Esophagus squamous epithelium (tissue), 5 donors: ENCODE measurements around the gene RAPGEF4. TPM values are rescaled to one million over a fixed set of nuclear protein-coding genes. Genes with fewer than 3 reads are reported as not detected.
A peak's percentile ranks its signal among the peaks of the same experiment; 100 is the strongest.
"Not testable (repeated sequence)": the region's sequence is repeated elsewhere in the genome, so short reads cannot be mapped to it uniquely, and the experiment has no call there.

Source experiments
- DNase-seq: peaks from one replicate; lab custom pipeline; 2025; lab: John Stamatoyannopoulos, UW
- H3K27ac ChIP-seq, 4 donors: fragments of 200-600 bp; sonication (generic); one replicate each; pipeline ENCODE4 v1.5.1; 2016 to 2019; ENCODE audit warnings: mild to moderate bottlenecking in 1 of 4
- H3K27me3 ChIP-seq, 4 donors: fragments of 200-600 bp; sonication (generic); 1 replicate in 3 of 4; 2 replicates in 1 of 4; pipeline versions ENCODE4 v1.5.1 to v1.6.0; 2017 to 2021; ENCODE audit warnings: antibody characterized with exemption in 1 of 4
- H3K36me3 ChIP-seq, 3 donors: fragments of 200-600 bp; sonication (generic); one replicate each; pipeline ENCODE4 v1.5.1; 2016 to 2019
- H3K4me1 ChIP-seq, 3 donors: fragments of 200-600 bp; sonication (generic); one replicate each; pipeline ENCODE4 v1.5.1; 2017 to 2019
- H3K4me3 ChIP-seq, 4 donors: fragments of 200-600 bp; sonication (generic); 1 replicate in 3 of 4; 2 replicates in 1 of 4; pipeline ENCODE4 v1.5.1; 2016 to 2019; ENCODE audit warnings: mild to moderate bottlenecking in 2 of 4, moderate library complexity in 1 of 4
- H3K9me3 ChIP-seq, 3 donors: fragments of 200-600 bp; sonication (generic); one replicate each; pipeline ENCODE4 v1.5.1; 2016 to 2019
- CTCF ChIP-seq, 6 experiments: fragments of 450-650 bp in 4 of 6; fragments of 200-600 bp in 2 of 6; sonication (generic) in 2 of 6; IDR thresholded peaks; one replicate each; pipeline ENCODE4 v1.5.1; 2016 to 2019; ENCODE audit warnings: antibody characterized with exemption in 6 of 6, mild to moderate bottlenecking in 4 of 6, moderate library complexity in 4 of 6
- POLR2A ChIP-seq, 4 donors: fragments of 450-650 bp; IDR thresholded peaks; one replicate each; pipeline ENCODE4 v1.6.1; 2017; ENCODE audit warnings: antibody characterized with exemption in 4 of 4, mild to moderate bottlenecking in 4 of 4, moderate library complexity in 3 of 4
- WGBS, 2 donors: methylation state at CpG; one replicate each; pipeline ENCODE4 v1.1.5; 2018; 5-methylcytosine and 5-hydroxymethylcytosine counted together
- intact Hi-C: fragments of 100-400 bp; cut with DNase I; formaldehyde crosslinking; loops from one replicate; pipeline ENCODE4 v1.15.0; 2022
- total RNA-seq, 4 donors: library from RNA; depleted of rRNA; stranded (reverse); fragments of >200 nt; gene quantifications; one replicate each; pipeline ENCODE4 v1.1.0, GENCODE V29; 2016
- donor health status: DM: yes; HTN: yes; CAD: no.

RAPGEF4 gene
- total RNA-seq, 4 donors from 2014 or later = 2.6 to 11.1 (median 2.9) TPM

DNA sequence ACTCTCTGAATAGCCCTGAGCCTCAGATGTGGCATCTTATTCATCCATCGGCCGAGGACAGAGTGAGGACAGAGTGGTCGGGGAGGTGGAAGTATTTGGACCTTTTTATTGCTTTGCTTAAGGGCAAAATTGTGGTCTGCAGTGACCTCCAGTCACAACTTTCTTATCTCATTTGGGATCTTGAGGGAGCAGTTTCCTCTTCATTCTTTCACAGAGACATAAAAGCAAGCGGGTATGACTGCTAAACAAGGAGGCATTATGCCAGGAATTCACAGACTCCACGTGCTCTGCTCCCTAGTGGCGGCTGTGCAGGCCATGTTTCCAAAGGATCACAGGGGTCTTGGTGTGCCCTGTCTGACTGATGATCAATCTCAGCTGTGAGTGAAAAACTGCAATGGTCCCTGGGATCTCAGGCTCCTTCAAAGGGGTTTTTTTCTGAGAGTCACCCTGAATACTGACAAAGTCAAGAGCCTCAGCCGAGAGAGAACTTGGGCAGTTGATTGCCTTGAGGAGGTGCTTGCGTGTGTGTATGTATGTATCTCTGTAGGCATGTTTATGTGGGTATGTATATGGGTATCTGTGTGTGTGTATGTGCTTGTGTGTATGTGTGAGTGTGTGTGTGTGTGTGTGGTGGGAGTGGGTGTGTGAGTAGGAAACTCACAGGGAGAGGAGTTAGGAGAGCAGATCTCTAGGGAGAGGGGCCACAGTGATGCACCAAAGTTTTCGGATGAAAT, 47.7 kb downstream of the RAPGEF4 start:
- peaks cover 0 to 10% (median 4%) of the 10 kb centered on the region in 3 donors for H3K4me1 ChIP-seq
- H3K4me3 ChIP-seq = no peak overlapping the region
- no peak for DNase-seq
- no peak for TF ChIP-seq POLR2A (IDR thresholded peaks at IDR 0.05)
- no peak for TF ChIP-seq CTCF (IDR thresholded peaks at IDR 0.05)
- no peaks in the 10 kb centered on the region for H3K27me3 ChIP-seq
- H3K9me3 ChIP-seq = no peaks in the 10 kb centered on the region
- H3K27ac ChIP-seq = peak overlapping the region in 1 of 4 donors; percentile 2
- H3K36me3 ChIP-seq = no peaks in the 10 kb centered on the region
- intact Hi-C loops = no loop called here
- 27 to 41% methylated on average over 7 to 9 of the region's 9 CpGs for WGBS, 2 donors

- Histone ChIP-seq H3K9me3 (no peaks in the 10 kb centered on the region), H3K27ac (no peak overlapping the region), H3K4me3 (no peak overlapping the region), H3K27me3 (no peaks in the 10 kb centered on the region), H3K36me3 (no peaks in the 10 kb centered on the region), H3K4me1 (peaks cover 0 to 7% (median 0%) of the 10 kb centered on the region in 3 donors)
- no peak for DNase-seq
- TF ChIP-seq POLR2A (IDR thresholded peaks at IDR 0.05) (no peak), CTCF (IDR thresholded peaks at IDR 0.05) (no peak)
- intact Hi-C loops = no loop called here
These were observed 53.2 kb downstream of the RAPGEF4 start for GRCh38 chr2:172788871-172789270.

DNA sequence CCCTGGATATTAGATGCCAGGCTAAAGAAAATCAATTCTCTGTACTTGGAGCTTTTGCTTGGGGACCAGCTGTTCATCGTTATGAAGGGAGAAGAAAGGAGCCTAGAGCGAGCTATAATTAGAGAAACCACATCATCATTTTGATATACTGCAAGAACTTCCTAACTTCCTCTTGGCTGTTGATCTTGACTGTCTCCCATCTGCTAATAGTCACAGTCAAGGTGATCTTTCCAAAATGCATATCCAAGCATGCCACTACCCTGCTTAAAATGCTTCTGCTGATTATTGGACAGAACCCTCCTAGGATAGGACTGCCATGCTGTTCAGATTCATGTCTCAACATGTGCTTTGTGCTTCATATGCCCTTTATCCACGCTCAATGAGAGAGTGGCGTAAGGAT, 54.8 kb downstream of the RAPGEF4 start:
- 24 to 53% methylated on average over 4 of the region's 4 CpGs for WGBS, 2 donors
- TF ChIP-seq POLR2A (IDR thresholded peaks at IDR 0.05) = no peak
- TF ChIP-seq CTCF (IDR thresholded peaks at IDR 0.05) = no peak
- Histone ChIP-seq H3K9me3 (no peaks in the 10 kb centered on the region), H3K4me3 (no peak overlapping the region), H3K36me3 (no peaks in the 10 kb centered on the region), H3K27ac (no peak overlapping the region), H3K4me1 (peaks cover 0 to 7% (median 0%) of the 10 kb centered on the region in 3 donors), H3K27me3 (no peaks in the 10 kb centered on the region)
- intact Hi-C loops = no loop called here
- DNase-seq = no peak

GRCh38 chr2:172791953-172792352, 56.3 kb downstream of the RAPGEF4 start:
- intact Hi-C loops = no loop called here
- no peaks in the 10 kb centered on the region for H3K36me3 ChIP-seq
- WGBS, 2 donors = 70 to 94% methylated on average over 2 to 4 of the region's 4 CpGs
- H3K9me3 ChIP-seq = no peaks in the 10 kb centered on the region
- no peaks in the 10 kb centered on the region for H3K27me3 ChIP-seq
- peaks cover 0 to 7% (median 0%) of the 10 kb centered on the region in 3 donors for H3K4me1 ChIP-seq
- TF ChIP-seq POLR2A (IDR thresholded peaks at IDR 0.05) = no peak
- no peak for TF ChIP-seq CTCF (IDR thresholded peaks at IDR 0.05)
- H3K4me3 ChIP-seq = no peak overlapping the region
- no peak for DNase-seq
- H3K27ac ChIP-seq = no peak overlapping the region

- Histone ChIP-seq H3K4me3 (no peak overlapping the region), H3K9me3 (no peaks in the 10 kb centered on the region), H3K27ac (no peak overlapping the region), H3K27me3 (no peaks in the 10 kb centered on the region), H3K36me3 (no peaks in the 10 kb centered on the region), H3K4me1 (peaks cover 0 to 7% (median 0%) of the 10 kb centered on the region in 3 donors)
- intact Hi-C loops = no loop called here
- no peak for TF ChIP-seq CTCF (IDR thresholded peaks at IDR 0.05)
- TF ChIP-seq POLR2A (IDR thresholded peaks at IDR 0.05) = no peak
- DNase-seq = no peak
These were observed 57.1 kb downstream of the RAPGEF4 start for GRCh38 chr2:172792711-172793110.

DNA sequence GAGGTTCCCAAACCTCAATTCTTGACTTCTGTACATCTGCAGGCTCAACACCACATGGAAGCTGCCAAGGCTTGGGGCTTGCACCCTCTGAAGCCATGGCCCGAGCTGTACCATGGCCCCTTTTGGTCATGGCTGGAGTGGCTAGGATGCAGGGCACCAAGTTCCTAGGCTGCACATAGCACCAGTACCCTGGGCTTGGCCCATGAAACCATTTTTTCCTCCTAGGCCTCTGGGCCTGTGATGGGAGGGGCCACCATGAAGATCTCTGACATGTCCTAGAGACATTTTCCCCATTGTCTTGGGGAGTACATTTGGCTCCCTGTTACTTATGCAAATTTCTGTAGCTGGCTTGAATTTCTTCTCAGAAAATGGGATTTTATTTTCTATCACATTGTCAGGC, 67.7 kb downstream of the RAPGEF4 start:
- H3K9me3 ChIP-seq, H3K4me3 ChIP-seq, H3K27me3 ChIP-seq, H3K36me3 ChIP-seq, intact Hi-C loops, DNase-seq, H3K27ac ChIP-seq: not testable (repeated sequence)
- peaks cover 0 to 11% (median 5%) of the 10 kb centered on the region in 3 donors for H3K4me1 ChIP-seq
- 56 to 89% methylated on average over 1 of the region's 1 CpG for WGBS, 2 donors
